Naive thymus-derived CD8-positive, alpha-beta T cell (primary cell): ENCODE data around the gene PROK2. TPM values are rescaled to one million over a fixed set of nuclear protein-coding genes. Genes with fewer than 3 reads are reported as not detected.

Experiments used
- ATAC-seq, 2 donors: fragments of 150-1000 bp; cut with Tn5 transposase in 1 of 2; sonication (Bioruptor Pico), chemical (Tn5 transposase) in 1 of 2; 1 replicate in 1 of 2; 2 replicates in 1 of 2; pipeline ENCODE4 v1.10.0; 2021; ENCODE audit warnings: mild to moderate bottlenecking in 2 of 2, moderate library complexity in 2 of 2
- POLR2A ChIA-PET: fragments of 350-600 bp; sonication (Branson Sonifier 250); formaldehyde crosslinking; loops from one replicate; lab custom pipeline; 2021; ENCODE audit warnings: antibody characterized with exemption; lab: Charles Lee
- DNase-seq, 10 donors: peaks; one replicate each; pipeline versions ENCODE4 v3.0.0 to v3.0.0-alpha.2; 2020 to 2022
- H3K27ac Mint-ChIP-seq, 10 donors: one replicate each; pipeline ENCODE4 v1.8.0; 2020 to 2022; ENCODE audit warnings: mild to moderate bottlenecking in 10 of 10, mixed read lengths in 10 of 10, moderate library complexity in 4 of 10, inconsistent platforms in 1 of 10
- H3K27me3 Mint-ChIP-seq, 5 donors: one replicate each; pipeline ENCODE4 v1.8.0; 2021 to 2022; ENCODE audit warnings: mixed read lengths in 5 of 5
- H3K36me3 Mint-ChIP-seq, 3 donors: one replicate each; pipeline ENCODE4 v1.8.0; 2020 to 2022; ENCODE audit warnings: mixed read lengths in 3 of 3, mild to moderate bottlenecking in 2 of 3, inconsistent platforms in 1 of 3
- H3K4me1 Mint-ChIP-seq, 4 donors: one replicate each; pipeline ENCODE4 v1.8.0; 2021 to 2022; ENCODE audit warnings: mixed read lengths in 4 of 4
- H3K4me3 Mint-ChIP-seq, 10 donors: one replicate each; pipeline ENCODE4 v1.8.0; 2020 to 2022; ENCODE audit warnings: mild to moderate bottlenecking in 10 of 10, mixed read lengths in 10 of 10, moderate library complexity in 6 of 10, inconsistent platforms in 1 of 10
- H3K9me3 Mint-ChIP-seq, 9 donors: one replicate each; pipeline ENCODE4 v1.8.0; 2020 to 2022; ENCODE audit warnings: mixed read lengths in 9 of 9, mild to moderate bottlenecking in 3 of 9, inconsistent platforms in 1 of 9, moderate library complexity in 1 of 9
- polyA plus RNA-seq, 3 donors: library from polyadenylated mRNA; unstranded; fragments of 300-500 nt; fragmentation: Illumina TruSeq; gene quantifications; one replicate each; pipeline ENCODE4 v1.2.3, GENCODE V29; 2021
- total RNA-seq, 8 experiments: library from RNA in 2 of 8; stranded (reverse) in 2 of 8; gene quantifications; one replicate each; pipeline ENCODE4 v1.2.3 and lab custom pipeline; 2021 to 2026

Gene PROK2
- total and polyA plus RNA-seq, 5 experiments from 2014 or later = 0.91 TPM; not detected in 4

- Mint-ChIP-seq H3K27ac (no peak overlapping the region), H3K27me3 (peaks cover 24 to 51% (median 41%) of the 10 kb centered on the region in 5 donors), H3K4me3 (peak overlapping the region; percentile 50 to 79 (median 66)), H3K9me3 (no peaks in the 10 kb centered on the region), H3K4me1 (peaks cover 0 to 12% (median 8%) of the 10 kb centered on the region in 4 donors), H3K36me3 (no peaks in the 10 kb centered on the region)
- DNase-seq (no peak), ATAC-seq (no peak)
- POLR2A ChIA-PET = interaction anchor here (0.6 kb wide), 1 partner anchor 31 kb away, joined by 5 read pairs; no protein-coding TSS in a partner anchor
Observed at GRCh38 chr3:71754610-71755253, 30.2 kb downstream of the PROK2 start.

GRCh38 chr3:71753701-71754609, 31.0 kb downstream of the PROK2 start, which contains the start of gene GPR27:
Gene GPR27, plus strand, starts transcription at chr3:71753855. Its CDS starts 195 bp downstream, at chr3:71754050.
- POLR2A ChIA-PET = no interaction called here

GRCh38 chr3:71752831-71753700, 31.9 kb downstream of the PROK2 start:
- Mint-ChIP-seq H3K36me3 (no peaks in the 10 kb centered on the region), H3K27ac (peak overlapping the region in 1 of 10 donors; percentile 24), H3K4me3 (peak overlapping the region; percentile 0 to 85 (median 68)), H3K4me1 (peaks cover 0 to 12% (median 8%) of the 10 kb centered on the region in 4 donors), H3K9me3 (no peaks in the 10 kb centered on the region), H3K27me3 (peaks cover 22 to 61% (median 35%) of the 10 kb centered on the region in 5 donors)
- DNase-seq = no peak
- peak; percentile 32 to 52 for ATAC-seq
- POLR2A ChIA-PET = interaction anchor here (0.7 kb wide), 1 partner anchor 353 kb away, joined by 3 read pairs; no protein-coding TSS in a partner anchor

More at GRCh38 chr3:71753701-71754609, 31.0 kb downstream of the PROK2 start, which contains the start of gene GPR27:
- Mint-ChIP-seq H3K27me3 (peaks cover 22 to 53% (median 35%) of the 10 kb centered on the region in 5 donors), H3K4me3 (peak within 1 kb of the TSS; percentile 28 to 85 (median 68)), H3K9me3 (no peaks in the 10 kb centered on the region), H3K36me3 (no peaks in the 10 kb centered on the region), H3K4me1 (peaks cover 0 to 12% (median 8%) of the 10 kb centered on the region in 4 donors), H3K27ac (peak within 1 kb of the TSS in 1 of 10 donors; percentile 24)
- DNase-seq = peak in 4 of 10 donors; percentile 14 to 29 (median 16)
- peak; percentile 61 to 73 for ATAC-seq

- ATAC-seq (no peak), DNase-seq (no peak)
- Mint-ChIP-seq H3K27me3 (peaks cover 22 to 53% (median 33%) of the 10 kb centered on the region in 5 donors), H3K36me3 (no peaks in the 10 kb centered on the region), H3K9me3 (no peaks in the 10 kb centered on the region), H3K27ac (no peak overlapping the region), H3K4me1 (peaks cover 0 to 12% (median 8%) of the 10 kb centered on the region in 4 donors), H3K4me3 (no peak overlapping the region)
- POLR2A ChIA-PET = no interaction called here
Observed at GRCh38 chr3:71751602-71752001, 33.3 kb downstream of the PROK2 start.

- DNase-seq (no peak), ATAC-seq (no peak)
- H3K4me1 Mint-ChIP-seq = no peaks in the 10 kb centered on the region
- no peak overlapping the region for H3K4me3 Mint-ChIP-seq
- peaks cover 20 to 50% (median 34%) of the 10 kb centered on the region in 9 donors for H3K9me3 Mint-ChIP-seq
- H3K27ac Mint-ChIP-seq = peak overlapping the region in 1 of 10 donors; percentile 43
- peaks cover 0 to 14% (median 0%) of the 10 kb centered on the region in 5 donors for H3K27me3 Mint-ChIP-seq
- POLR2A ChIA-PET = no interaction called here
- H3K36me3 Mint-ChIP-seq = peaks cover 0 to 40% (median 28%) of the 10 kb centered on the region in 3 donors
Observed at GRCh38 chr3:71744738-71745137, 40.2 kb downstream of the PROK2 start.

GRCh38 chr3:71742621-71743020, 42.3 kb downstream of the PROK2 start:
- H3K27ac Mint-ChIP-seq = no peak overlapping the region
- DNase-seq (no peak), ATAC-seq (no peak)
- peaks cover 0 to 10% (median 2%) of the 10 kb centered on the region in 5 donors for H3K27me3 Mint-ChIP-seq
- H3K36me3 Mint-ChIP-seq = peaks cover 0 to 45% (median 31%) of the 10 kb centered on the region in 3 donors
- H3K4me3 Mint-ChIP-seq = no peak overlapping the region
- peaks cover 21 to 59% (median 36%) of the 10 kb centered on the region in 9 donors for H3K9me3 Mint-ChIP-seq
- H3K4me1 Mint-ChIP-seq = no peaks in the 10 kb centered on the region
- POLR2A ChIA-PET = no interaction called here

GRCh38 chr3:71734881-71735280, 50.1 kb downstream of the PROK2 start:
- H3K4me1 Mint-ChIP-seq = peaks cover 7 to 17% (median 11%) of the 10 kb centered on the region in 4 donors
- POLR2A ChIA-PET = interaction anchor here (0.6 kb wide), 1 partner anchor 81 kb away, joined by 3 read pairs; no protein-coding TSS in a partner anchor
- ATAC-seq (no peak), DNase-seq (no peak)
- no peak overlapping the region for H3K27ac Mint-ChIP-seq
- H3K36me3 Mint-ChIP-seq = peaks cover 0 to 15% (median 9%) of the 10 kb centered on the region in 3 donors
- H3K9me3 Mint-ChIP-seq = peaks cover 2 to 21% (median 8%) of the 10 kb centered on the region in 9 donors
- H3K4me3 Mint-ChIP-seq = no peak overlapping the region
- peaks cover 5 to 17% (median 10%) of the 10 kb centered on the region in 5 donors for H3K27me3 Mint-ChIP-seq

- H3K27me3 Mint-ChIP-seq = peaks cover 4 to 14% (median 10%) of the 10 kb centered on the region in 5 donors
- POLR2A ChIA-PET = no interaction called here
- H3K4me1 Mint-ChIP-seq = peaks cover 14 to 32% (median 24%) of the 10 kb centered on the region in 4 donors
- H3K9me3 Mint-ChIP-seq = peaks cover 2 to 17% (median 8%) of the 10 kb centered on the region in 9 donors
- H3K27ac Mint-ChIP-seq = no peak overlapping the region
- peaks cover 0 to 15% (median 9%) of the 10 kb centered on the region in 3 donors for H3K36me3 Mint-ChIP-seq
- ATAC-seq = no peak
- no peak for DNase-seq
- no peak overlapping the region for H3K4me3 Mint-ChIP-seq
Observed at GRCh38 chr3:71733319-71733718, 51.6 kb downstream of the PROK2 start.

- peak overlapping the region in 1 of 10 donors; percentile 29 for H3K27ac Mint-ChIP-seq
- peaks cover 2 to 12% (median 6%) of the 10 kb centered on the region in 9 donors for H3K9me3 Mint-ChIP-seq
- DNase-seq = no peak
- H3K4me3 Mint-ChIP-seq = no peak overlapping the region
- peaks cover 4 to 10% (median 7%) of the 10 kb centered on the region in 5 donors for H3K27me3 Mint-ChIP-seq
- no peak for ATAC-seq
- POLR2A ChIA-PET = no interaction called here
- H3K4me1 Mint-ChIP-seq = peaks cover 16 to 35% (median 26%) of the 10 kb centered on the region in 4 donors
- H3K36me3 Mint-ChIP-seq = peaks cover 0 to 10% (median 5%) of the 10 kb centered on the region in 3 donors
Observed at GRCh38 chr3:71732637-71733036, 52.3 kb downstream of the PROK2 start.

GRCh38 chr3:71728632-71729342, 56.2 kb downstream of the PROK2 start:
- H3K9me3 Mint-ChIP-seq = no peaks in the 10 kb centered on the region
- H3K36me3 Mint-ChIP-seq = no peaks in the 10 kb centered on the region
- no peak overlapping the region for H3K4me3 Mint-ChIP-seq
- ATAC-seq = no peak
- peak overlapping the region in 9 of 10 donors; percentile 30 to 90 (median 69) for H3K27ac Mint-ChIP-seq
- POLR2A ChIA-PET = interaction anchor here (0.6 to 1.9 kb wide), 4 partner anchors 8 to 1361 kb away, joined by 3 to 6 read pairs (median 4); no protein-coding TSS in a partner anchor
- no peaks in the 10 kb centered on the region for H3K27me3 Mint-ChIP-seq
- peaks cover 29 to 59% (median 41%) of the 10 kb centered on the region in 4 donors for H3K4me1 Mint-ChIP-seq
- peak in 4 of 10 donors; percentile 24 to 67 (median 36) for DNase-seq

GRCh38 chr3:71726146-71726545, 58.8 kb downstream of the PROK2 start:
- Mint-ChIP-seq H3K9me3 (no peaks in the 10 kb centered on the region), H3K4me3 (peak overlapping the region; percentile 86 to 96 (median 94)), H3K36me3 (no peaks in the 10 kb centered on the region), H3K27ac (peak overlapping the region; percentile 93 to 99 (median 96)), H3K27me3 (no peaks in the 10 kb centered on the region), H3K4me1 (peaks cover 40 to 81% (median 62%) of the 10 kb centered on the region in 4 donors)
- POLR2A ChIA-PET = interaction anchor here (0.6 kb wide), 2 partner anchors 1120 to 1128 kb away, joined by 3 read pairs; no protein-coding TSS in a partner anchor
- ATAC-seq (peak; percentile 47 to 59), DNase-seq (peak in 9 of 10 donors; percentile 33 to 73 (median 57))
